GM12878 (cell line): ENCODE measurements around the gene SPPL2B. TPM values are rescaled to one million over a fixed set of nuclear protein-coding genes. Genes with fewer than 3 reads are reported as not detected.

Experiments used
- ATAC-seq: fragments of 200-7000 bp; cut with Tn5 transposase; 3 replicates; pipeline ENCODE4 v1.9.1; 2020; ENCODE audit warnings: mild to moderate bottlenecking, moderate library complexity
- BruUV-seq: library from RNA; stranded (reverse); fragments of 400-500 nt; replicated peaks from 2 replicates; lab custom pipeline; 2021; lab: Mats Ljungman, UMichigan
- CTCF ChIA-PET: fragments of 300-600 bp; sonication (Branson Sonifier 250); formaldehyde crosslinking; extraction: SDS; loops from one replicate; lab custom pipeline; 2021; ENCODE audit warnings: inconsistent platforms; lab: Yijun Ruan, JAX
- POLR2A ChIA-PET: fragments of 350-600 bp; formaldehyde crosslinking; extraction: SDS; loops from one replicate; lab custom pipeline; 2021; ENCODE audit warnings: inconsistent platforms; lab: Charles Lee
- RAD21 ChIA-PET: fragments of 300-600 bp; sonication (Branson Sonifier 250); formaldehyde crosslinking; loops from one replicate; lab custom pipeline; 2023; ENCODE audit warnings: antibody characterized with exemption; ENCODE audit not compliant: unreplicated experiment; lab: Charles Lee
- SMC1A ChIA-PET: fragments of 300-600 bp; sonication (Branson Sonifier 250); formaldehyde crosslinking; loops from one replicate; lab custom pipeline; 2023; ENCODE audit not compliant: unreplicated experiment, uncharacterized antibody; lab: Charles Lee
- DNase-seq: peaks from one replicate; pipeline ENCODE4 v3.0.0-alpha.2; 2011; ENCODE audit warnings: low read depth, low spot score
- FAIRE-seq: peaks from 3 replicates; lab custom pipeline; 2011; peaks lifted over from hg19 to GRCh38; lab: Jason Lieb, UNC
- H2AFZ ChIP-seq: 2 replicates; pipeline ENCODE4 v1.6.0; 2011; ENCODE audit warnings: low read depth, low read length, control low read depth; ENCODE audit not compliant: control insufficient read depth
- H3K27ac ChIP-seq: 2 replicates; pipeline ENCODE4 v1.5.1; 2011; ENCODE audit warnings: control low read depth; ENCODE audit not compliant: control insufficient read depth, insufficient read depth
- H3K27me3 ChIP-seq, 2 experiments: replicated peaks in 1 of 2; 2 replicates each; pipeline versions ENCODE4 v1.6.0 to v1.6.1; 2011; ENCODE audit warnings: low read length in 1 of 2; ENCODE audit not compliant: control insufficient read depth in 2 of 2, insufficient read depth in 2 of 2
- H3K36me3 ChIP-seq, 2 experiments: 2 replicates each; pipeline ENCODE4 v1.5.1; 2011; ENCODE audit warnings: low read length in 1 of 2; ENCODE audit not compliant: control insufficient read depth in 2 of 2, insufficient read depth in 2 of 2
- H3K4me1 ChIP-seq: 2 replicates; pipeline ENCODE4 v1.6.1; 2011; ENCODE audit warnings: mild to moderate bottlenecking, low read length, moderate library complexity, mixed read lengths; ENCODE audit not compliant: control insufficient read depth, insufficient read depth
- H3K4me2 ChIP-seq: 2 replicates; pipeline ENCODE4 v1.6.0; 2011; ENCODE audit warnings: control low read depth; ENCODE audit not compliant: control insufficient read depth, insufficient read depth
- H3K4me3 ChIP-seq: fragments of 200-600 bp; sonication (generic); 2 replicates; pipeline ENCODE4 v1.5.1; 2016
- H3K79me2 ChIP-seq: 2 replicates; pipeline ENCODE4 v1.6.0; 2011; ENCODE audit warnings: low read length; ENCODE audit not compliant: control insufficient read depth, insufficient read depth
- H3K9ac ChIP-seq: 2 replicates; pipeline ENCODE4 v1.8.0; 2011; ENCODE audit warnings: low read length, control low read depth, mixed read lengths; ENCODE audit not compliant: control insufficient read depth, insufficient read depth
- H3K9me3 ChIP-seq: replicated peaks from 3 replicates; pipeline ENCODE4 v1.5.1; 2011; ENCODE audit warnings: mild to moderate bottlenecking, low read length; ENCODE audit not compliant: control insufficient read depth, insufficient read depth
- H4K20me1 ChIP-seq: 2 replicates; pipeline ENCODE4 v1.6.0; 2011; ENCODE audit not compliant: control insufficient read depth, insufficient read depth
- HCFC1 ChIP-seq: fragments of 150-350 bp; IDR thresholded peaks from 2 replicates; pipeline ENCODE4 v1.6.1; 2014; ENCODE audit warnings: low read length
- MYC ChIP-seq: IDR thresholded peaks from 2 replicates; pipeline ENCODE4 v1.6.1; 2011; ENCODE audit warnings: mild to moderate bottlenecking, low read length, moderate library complexity, inconsistent platforms; ENCODE audit not compliant: insufficient read depth, insufficient replicate concordance, insufficient read length, severe bottlenecking
- NR2C1 ChIP-seq: fragments of 450-650 bp; IDR thresholded peaks from 2 replicates; pipeline ENCODE4 v1.6.1; 2017; ENCODE audit warnings: antibody characterized with exemption, mild to moderate bottlenecking, moderate library complexity
- RELA ChIP-seq: fragments of 450-650 bp; IDR thresholded peaks from 2 replicates; pipeline ENCODE4 v1.8.0; 2014; ENCODE audit warnings: borderline replicate concordance; ENCODE audit not compliant: partially characterized antibody
- ZSCAN29 ChIP-seq: fragments of 450-650 bp; IDR thresholded peaks from 2 replicates; pipeline ENCODE4 v1.6.1; 2017; ENCODE audit warnings: mild to moderate bottlenecking, moderate library complexity
- WGBS: methylation state at CpG from one replicate; pipeline ENCODE4 v1.1.6; 2016; ENCODE audit warnings: low lambda C conversion rate; ENCODE audit not compliant: insufficient replicate concordance, insufficient coverage; ENCODE audit errors: missing lambda C conversion rate; 5-methylcytosine and 5-hydroxymethylcytosine counted together
- in situ Hi-C: fragments of 300-500 bp; cut with MboI; formaldehyde crosslinking; loops from 9 replicates; pipeline ENCODE4 v1.14.3; 2018; ENCODE audit warnings: mixed read lengths
- intact Hi-C: fragments of 100-400 bp; cut with micrococcal nuclease; formaldehyde crosslinking; loops from one replicate; pipeline ENCODE4 v1.14.2; 2022; ENCODE audit not compliant: unreplicated experiment
- polyA plus RNA-seq, 11 experiments: library from polyadenylated mRNA; depleted of rRNA in 4 of 11; unstranded in 6 of 11; stranded (reverse) in 5 of 11; fragments of >200 nt; fragmentation: Nextera tagmentation in 4 of 11; fragmentation: Illumina TruSeq in 1 of 11; extraction: Ambion mirVana in 4 of 11; extraction: Trizol in 1 of 11; gene quantifications; 1 replicate in 1 of 11; 2 replicates in 10 of 11; pipeline versions ENCODE4 v1.2.1 to v1.2.3, GENCODE V29; 2011 to 2016; ENCODE audit warnings: inconsistent platforms in 2 of 11, missing spikeins in 2 of 11, low read depth in 1 of 11
- total RNA-seq, 4 experiments: library from RNA; depleted of rRNA in 3 of 4; stranded (reverse); fragments of >200 nt in 3 of 4; fragmentation: Illumina TruSeq in 1 of 4; extraction: Trizol in 1 of 4; gene quantifications; 2 replicates each; pipeline versions ENCODE4 v1.2.1 to v1.2.3, GENCODE V29; 2013 to 2021
- TF ChIP-seq, protein P1 (sequence below), 3 experiments: IDR thresholded peaks in 2 of 3; conservative IDR thresholded peaks in 1 of 3; 2 replicates each; pipeline ENCODE4 v1.5.1; 2011; ENCODE audit warnings: low read depth in 3 of 3, low read length in 3 of 3, mild to moderate bottlenecking in 3 of 3, control low read depth in 2 of 3, moderate library complexity in 2 of 3, inconsistent platforms in 1 of 3, mixed read lengths in 1 of 3; ENCODE audit not compliant: control insufficient read depth in 2 of 3, insufficient read depth in 1 of 3; ENCODE audit errors: extremely low read depth in 1 of 3
- TF ChIP-seq, protein P2 (sequence below): fragments of 450-650 bp; IDR thresholded peaks from 2 replicates; pipeline ENCODE4 v1.6.1; 2017; ENCODE audit warnings: mild to moderate bottlenecking, moderate library complexity

Gene SPPL2B
- total and polyA plus RNA-seq, 10 of the 15 experiments (the other 5 are each of a cell fraction or from before 2014, with no cell fraction given) = 0.29 to 56.5 (median 18.3) TPM

DNA sequence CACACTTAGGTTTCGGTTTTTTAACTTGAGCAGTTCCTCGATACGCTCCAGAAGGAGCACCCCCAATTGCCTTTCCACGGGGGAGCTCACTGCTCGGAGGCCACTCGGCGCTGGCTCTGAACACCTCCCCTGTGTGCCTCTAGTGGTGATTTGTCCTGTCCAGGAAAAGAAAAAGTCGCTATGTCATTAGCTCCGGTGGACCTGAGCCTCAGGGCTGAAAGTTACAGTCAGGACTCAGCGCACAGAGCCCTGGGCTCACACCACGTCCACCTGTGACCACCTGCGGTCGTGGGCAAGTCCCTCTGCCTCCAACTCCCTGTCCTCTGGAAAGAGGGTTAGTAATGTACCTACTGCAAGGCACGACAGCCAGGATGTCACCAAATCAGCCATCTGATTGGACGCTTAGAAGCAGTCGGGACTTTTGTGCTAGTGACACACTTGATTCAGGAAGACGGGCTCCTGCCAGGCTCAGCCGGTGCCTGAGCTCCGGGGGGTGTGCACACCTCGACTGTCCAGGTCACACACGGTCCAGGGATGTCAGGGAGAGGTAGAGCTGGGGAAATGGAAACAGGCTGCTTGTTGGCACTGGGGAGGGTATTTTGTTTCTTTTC, 27.7 kb downstream of the SPPL2B start:
- no peaks in the 10 kb centered on the region for H3K36me3 ChIP-seq
- H3K9ac ChIP-seq = no peak overlapping the region
- no peak for TF ChIP-seq ZSCAN29
- no peak for TF ChIP-seq RELA
- no peak for TF ChIP-seq HCFC1
- TF ChIP-seq, protein P1, sequence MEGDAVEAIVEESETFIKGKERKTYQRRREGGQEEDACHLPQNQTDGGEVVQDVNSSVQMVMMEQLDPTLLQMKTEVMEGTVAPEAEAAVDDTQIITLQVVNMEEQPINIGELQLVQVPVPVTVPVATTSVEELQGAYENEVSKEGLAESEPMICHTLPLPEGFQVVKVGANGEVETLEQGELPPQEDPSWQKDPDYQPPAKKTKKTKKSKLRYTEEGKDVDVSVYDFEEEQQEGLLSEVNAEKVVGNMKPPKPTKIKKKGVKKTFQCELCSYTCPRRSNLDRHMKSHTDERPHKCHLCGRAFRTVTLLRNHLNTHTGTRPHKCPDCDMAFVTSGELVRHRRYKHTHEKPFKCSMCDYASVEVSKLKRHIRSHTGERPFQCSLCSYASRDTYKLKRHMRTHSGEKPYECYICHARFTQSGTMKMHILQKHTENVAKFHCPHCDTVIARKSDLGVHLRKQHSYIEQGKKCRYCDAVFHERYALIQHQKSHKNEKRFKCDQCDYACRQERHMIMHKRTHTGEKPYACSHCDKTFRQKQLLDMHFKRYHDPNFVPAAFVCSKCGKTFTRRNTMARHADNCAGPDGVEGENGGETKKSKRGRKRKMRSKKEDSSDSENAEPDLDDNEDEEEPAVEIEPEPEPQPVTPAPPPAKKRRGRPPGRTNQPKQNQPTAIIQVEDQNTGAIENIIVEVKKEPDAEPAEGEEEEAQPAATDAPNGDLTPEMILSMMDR (IDR thresholded peaks at IDR 0.05 in 2 of 3, conservative IDR thresholded peaks at IDR 0.05 in 1 of 3; ENCODE audit: control insufficient read depth in 2 of 3, extremely low read depth in 1 of 3, insufficient read depth in 1 of 3, low read depth in 3 of 3, low read length in 3 of 3) = no peak
- TF ChIP-seq, protein P2, sequence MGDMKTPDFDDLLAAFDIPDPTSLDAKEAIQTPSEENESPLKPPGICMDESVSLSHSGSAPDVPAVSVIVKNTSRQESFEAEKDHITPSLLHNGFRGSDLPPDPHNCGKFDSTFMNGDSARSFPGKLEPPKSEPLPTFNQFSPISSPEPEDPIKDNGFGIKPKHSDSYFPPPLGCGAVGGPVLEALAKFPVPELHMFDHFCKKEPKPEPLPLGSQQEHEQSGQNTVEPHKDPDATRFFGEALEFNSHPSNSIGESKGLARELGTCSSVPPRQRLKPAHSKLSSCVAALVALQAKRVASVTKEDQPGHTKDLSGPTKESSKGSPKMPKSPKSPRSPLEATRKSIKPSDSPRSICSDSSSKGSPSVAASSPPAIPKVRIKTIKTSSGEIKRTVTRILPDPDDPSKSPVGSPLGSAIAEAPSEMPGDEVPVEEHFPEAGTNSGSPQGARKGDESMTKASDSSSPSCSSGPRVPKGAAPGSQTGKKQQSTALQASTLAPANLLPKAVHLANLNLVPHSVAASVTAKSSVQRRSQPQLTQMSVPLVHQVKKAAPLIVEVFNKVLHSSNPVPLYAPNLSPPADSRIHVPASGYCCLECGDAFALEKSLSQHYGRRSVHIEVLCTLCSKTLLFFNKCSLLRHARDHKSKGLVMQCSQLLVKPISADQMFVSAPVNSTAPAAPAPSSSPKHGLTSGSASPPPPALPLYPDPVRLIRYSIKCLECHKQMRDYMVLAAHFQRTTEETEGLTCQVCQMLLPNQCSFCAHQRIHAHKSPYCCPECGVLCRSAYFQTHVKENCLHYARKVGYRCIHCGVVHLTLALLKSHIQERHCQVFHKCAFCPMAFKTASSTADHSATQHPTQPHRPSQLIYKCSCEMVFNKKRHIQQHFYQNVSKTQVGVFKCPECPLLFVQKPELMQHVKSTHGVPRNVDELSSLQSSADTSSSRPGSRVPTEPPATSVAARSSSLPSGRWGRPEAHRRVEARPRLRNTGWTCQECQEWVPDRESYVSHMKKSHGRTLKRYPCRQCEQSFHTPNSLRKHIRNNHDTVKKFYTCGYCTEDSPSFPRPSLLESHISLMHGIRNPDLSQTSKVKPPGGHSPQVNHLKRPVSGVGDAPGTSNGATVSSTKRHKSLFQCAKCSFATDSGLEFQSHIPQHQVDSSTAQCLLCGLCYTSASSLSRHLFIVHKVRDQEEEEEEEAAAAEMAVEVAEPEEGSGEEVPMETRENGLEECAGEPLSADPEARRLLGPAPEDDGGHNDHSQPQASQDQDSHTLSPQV = no peak
- no peak for TF ChIP-seq NR2C1
- no peak for TF ChIP-seq MYC
- no peaks in the 10 kb centered on the region for H4K20me1 ChIP-seq
- no peaks in the 10 kb centered on the region; the same call in 2 of the 3 replicates for H3K9me3 ChIP-seq
- no peak overlapping the region for H3K4me3 ChIP-seq
- BruUV-seq = no TSS peak
- FAIRE-seq (no peak), DNase-seq (no peak), ATAC-seq (no peak)
- no peaks in the 10 kb centered on the region for H3K4me1 ChIP-seq
- POLR2A ChIA-PET = no interaction called here
- WGBS = 85% methylated on average over 21 of the region's 21 CpGs
- RAD21 ChIA-PET = no interaction called here
- H2AFZ ChIP-seq = no peak overlapping the region
- SMC1A ChIA-PET = no interaction called here
- CTCF ChIA-PET = no interaction called here
- no peak overlapping the region for H3K4me2 ChIP-seq
- intact Hi-C loops = no loop called here
- H3K79me2 ChIP-seq = no peaks in the 10 kb centered on the region
- in situ Hi-C loops = no loop called here
- H3K27me3 ChIP-seq = no peaks in the 10 kb centered on the region
- no peak overlapping the region for H3K27ac ChIP-seq
